Keratinocyte (primary cell): ENCODE data around the gene SIM2. TPM values are rescaled to one million over a fixed set of nuclear protein-coding genes. Genes with fewer than 3 reads are reported as not detected.

ENCODE experiments used
- DNase-seq: peaks from one replicate; pipeline ENCODE4 v3.0.0-alpha.2; 2011; ENCODE audit warnings: low read depth, missing footprints, low spot score
- FAIRE-seq: peaks from 2 replicates; lab custom pipeline; 2011; peaks lifted over from hg19 to GRCh38; lab: Jason Lieb, UNC
- H2AFZ ChIP-seq: 2 replicates; pipeline ENCODE4 v1.6.0; 2012; ENCODE audit warnings: low read length, control low read depth, inconsistent platforms; ENCODE audit not compliant: control insufficient read depth
- H3K27ac ChIP-seq: 2 replicates; pipeline ENCODE4 v1.5.1; 2011; ENCODE audit warnings: low read length; ENCODE audit not compliant: control insufficient read depth, insufficient read depth
- H3K27me3 ChIP-seq: 3 replicates; pipeline ENCODE4 v1.6.0; 2011; ENCODE audit warnings: low read length; ENCODE audit not compliant: control insufficient read depth, insufficient read depth; ENCODE audit errors: extremely low read depth
- H3K36me3 ChIP-seq, 2 experiments: 2 replicates in 1 of 2; 3 replicates in 1 of 2; pipeline ENCODE4 v1.5.1; 2011; ENCODE audit warnings: low read length in 2 of 2, mild to moderate bottlenecking in 1 of 2; ENCODE audit not compliant: control insufficient read depth in 2 of 2, insufficient read depth in 2 of 2; ENCODE audit errors: extremely low read depth in 1 of 2
- H3K4me1 ChIP-seq: 3 replicates; pipeline ENCODE4 v1.5.1; 2011; ENCODE audit warnings: low read length; ENCODE audit not compliant: control insufficient read depth, insufficient read depth; ENCODE audit errors: extremely low read depth
- H3K4me2 ChIP-seq: 3 replicates; pipeline ENCODE4 v1.6.0; 2011; ENCODE audit warnings: low read depth, low read length; ENCODE audit not compliant: control insufficient read depth, insufficient read depth; ENCODE audit errors: extremely low read depth
- H3K4me3 ChIP-seq, 3 experiments: fragments of 200-600 bp in 1 of 3; sonication (generic) in 1 of 3; 2 replicates in 2 of 3; 3 replicates in 1 of 3; pipeline ENCODE4 v1.5.1; 2011 to 2016; ENCODE audit warnings: low read length in 3 of 3, mild to moderate bottlenecking in 3 of 3, control low read depth in 2 of 3, inconsistent platforms in 1 of 3, low read depth in 1 of 3, mixed read lengths in 1 of 3, mixed run types in 1 of 3, moderate library complexity in 1 of 3; ENCODE audit not compliant: control insufficient read depth in 2 of 3, insufficient read depth in 2 of 3; ENCODE audit errors: extremely low read depth in 1 of 3
- H3K79me2 ChIP-seq: 2 replicates; pipeline ENCODE4 v1.6.0; 2012; ENCODE audit warnings: low read length; ENCODE audit not compliant: control insufficient read depth, insufficient read depth
- H3K9ac ChIP-seq: 3 replicates; pipeline ENCODE4 v1.6.0; 2011; ENCODE audit warnings: low read length; ENCODE audit not compliant: control insufficient read depth, insufficient read depth; ENCODE audit errors: extremely low read depth
- H3K9me1 ChIP-seq: 3 replicates; pipeline ENCODE4 v1.6.0; 2011; ENCODE audit warnings: low read length; ENCODE audit not compliant: control insufficient read depth, insufficient read depth; ENCODE audit errors: extremely low read depth
- H3K9me3 ChIP-seq: 2 replicates; pipeline ENCODE4 v1.5.1; 2012; ENCODE audit warnings: low read depth, low read length; ENCODE audit not compliant: control insufficient read depth
- H4K20me1 ChIP-seq: 3 replicates; pipeline ENCODE4 v1.6.0; 2011; ENCODE audit warnings: low read length; ENCODE audit not compliant: control insufficient read depth, insufficient read depth; ENCODE audit errors: extremely low read depth
- EZH2 ChIP-seq: IDR thresholded peaks from one replicate; pipeline ENCODE4 v1.6.1; 2012; ENCODE audit warnings: inconsistent platforms, mild to moderate bottlenecking, low read length, moderate library complexity
- dilution Hi-C: fragments of 300-500 bp; cut with MboI; formaldehyde crosslinking; loops from one replicate; pipeline ENCODE4 v1.7.0; 2020; ENCODE audit warnings: low sequenced_read_pairs; ENCODE audit not compliant: extremely low pct_ligation_motif_present
- polyA plus RNA-seq, 5 experiments: library from polyadenylated mRNA; depleted of rRNA in 3 of 5; stranded (reverse) in 3 of 5; stranded (forward) in 1 of 5; unstranded in 1 of 5; fragments of >200 nt; gene quantifications; 1 replicate in 1 of 5; 2 replicates in 3 of 5; 3 replicates in 1 of 5; pipeline versions ENCODE4 v1.2.1 to v1.2.3, GENCODE V29; 2011 to 2012; ENCODE audit warnings: missing spikeins in 2 of 5, low read depth in 1 of 5, low replicate concordance in 1 of 5
- TF ChIP-seq, protein P1 (sequence below), 3 experiments: IDR thresholded peaks in 1 of 3; conservative IDR thresholded peaks in 1 of 3; optimal IDR thresholded peaks in 1 of 3; 2 replicates in 2 of 3; 3 replicates in 1 of 3; pipeline versions ENCODE3 to v1.5.1; 2011; ENCODE audit warnings: low read length in 3 of 3, mild to moderate bottlenecking in 3 of 3, moderate library complexity in 2 of 3, control low read depth in 1 of 3, inconsistent platforms in 1 of 3; ENCODE audit not compliant: insufficient read depth in 2 of 3; ENCODE audit errors: extremely low read depth in 1 of 3

The SIM2 gene
- polyA plus RNA-seq, 1 donor (not counting 4 experiments of a cell fraction or from before 2014, with no cell fraction given), result 0.05 TPM

GRCh38 chr21:36709868-36710728, 11.2 kb downstream of the SIM2 start:
- Histone ChIP-seq H3K4me2 (no peak overlapping the region), H3K27me3 (peaks cover 76% of the 10 kb centered on the region), H3K27ac (no peak overlapping the region), H2AFZ (no peak overlapping the region), H3K79me2 (no peaks in the 10 kb centered on the region), H3K36me3 (no peaks in the 10 kb centered on the region), H4K20me1 (peaks cover 15% of the 10 kb centered on the region), H3K9me1 (no peaks in the 10 kb centered on the region), H3K9ac (no peak overlapping the region), H3K4me3 (no peak overlapping the region), H3K9me3 (no peaks in the 10 kb centered on the region), H3K4me1 (peaks cover 4% of the 10 kb centered on the region)
- TF ChIP-seq, protein P1, sequence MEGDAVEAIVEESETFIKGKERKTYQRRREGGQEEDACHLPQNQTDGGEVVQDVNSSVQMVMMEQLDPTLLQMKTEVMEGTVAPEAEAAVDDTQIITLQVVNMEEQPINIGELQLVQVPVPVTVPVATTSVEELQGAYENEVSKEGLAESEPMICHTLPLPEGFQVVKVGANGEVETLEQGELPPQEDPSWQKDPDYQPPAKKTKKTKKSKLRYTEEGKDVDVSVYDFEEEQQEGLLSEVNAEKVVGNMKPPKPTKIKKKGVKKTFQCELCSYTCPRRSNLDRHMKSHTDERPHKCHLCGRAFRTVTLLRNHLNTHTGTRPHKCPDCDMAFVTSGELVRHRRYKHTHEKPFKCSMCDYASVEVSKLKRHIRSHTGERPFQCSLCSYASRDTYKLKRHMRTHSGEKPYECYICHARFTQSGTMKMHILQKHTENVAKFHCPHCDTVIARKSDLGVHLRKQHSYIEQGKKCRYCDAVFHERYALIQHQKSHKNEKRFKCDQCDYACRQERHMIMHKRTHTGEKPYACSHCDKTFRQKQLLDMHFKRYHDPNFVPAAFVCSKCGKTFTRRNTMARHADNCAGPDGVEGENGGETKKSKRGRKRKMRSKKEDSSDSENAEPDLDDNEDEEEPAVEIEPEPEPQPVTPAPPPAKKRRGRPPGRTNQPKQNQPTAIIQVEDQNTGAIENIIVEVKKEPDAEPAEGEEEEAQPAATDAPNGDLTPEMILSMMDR (optimal IDR thresholded peaks at IDR 0.05 in 1 of 3, IDR thresholded peaks at IDR 0.05 in 1 of 3, conservative IDR thresholded peaks at IDR 0.05 in 1 of 3; ENCODE audit: extremely low read depth in 1 of 3, insufficient read depth in 2 of 3, low read length in 3 of 3), result no peak
- TF ChIP-seq EZH2, result peak; percentile 13
- dilution Hi-C loops, result no loop called here
- no peak for DNase-seq
- FAIRE-seq, result no peak

DNA sequence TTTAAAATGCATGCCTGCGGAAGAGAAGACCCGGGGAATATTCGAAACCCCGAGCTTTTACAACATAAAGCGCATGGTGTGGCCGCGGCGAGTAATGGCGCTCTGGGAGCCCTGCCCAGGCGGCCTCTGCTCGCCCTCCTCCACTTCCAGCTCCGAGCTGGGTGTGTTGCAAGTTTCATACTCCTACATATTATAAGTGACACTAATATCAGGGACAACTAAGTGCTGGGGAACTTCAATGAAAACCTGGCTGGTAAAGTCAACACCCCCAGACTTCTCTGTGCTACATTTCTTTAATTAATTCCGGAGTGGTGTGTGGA, 11.8 kb downstream of the SIM2 start:
- H3K9me3 ChIP-seq, result no peaks in the 10 kb centered on the region
- no peak overlapping the region for H3K4me3 ChIP-seq
- H3K4me2 ChIP-seq, result no peak overlapping the region
- FAIRE-seq (no peak), DNase-seq (no peak)
- no peak overlapping the region for H3K27ac ChIP-seq
- no peaks in the 10 kb centered on the region for H3K9me1 ChIP-seq
- no peak overlapping the region for H3K9ac ChIP-seq
- H3K4me1 ChIP-seq, result peaks cover 4% of the 10 kb centered on the region
- TF ChIP-seq EZH2, result peak; percentile 37
- TF ChIP-seq, protein P1 (optimal IDR thresholded peaks at IDR 0.05 in 1 of 3, IDR thresholded peaks at IDR 0.05 in 1 of 3, conservative IDR thresholded peaks at IDR 0.05 in 1 of 3; ENCODE audit: extremely low read depth in 1 of 3, insufficient read depth in 2 of 3, low read length in 3 of 3), result no peak
- peaks cover 70% of the 10 kb centered on the region for H3K27me3 ChIP-seq
- H4K20me1 ChIP-seq, result peaks cover 11% of the 10 kb centered on the region
- no peak overlapping the region for H2AFZ ChIP-seq
- H3K36me3 ChIP-seq, result no peaks in the 10 kb centered on the region
- dilution Hi-C loops, result no loop called here
- H3K79me2 ChIP-seq, result no peaks in the 10 kb centered on the region
